ENCODE results near the gene SPATC1L. TPM values are rescaled to one million over a fixed set of nuclear protein-coding genes. Genes with fewer than 3 reads are reported as not detected.

Gene SPATC1L
- total RNA-seq, 1 donor from 2014 or later: 25.3 TPM

GRCh38 chr21:46124083-46124925 is 60.0 kb downstream of the SPATC1L start:
- TF ChIP-seq, protein P1, sequence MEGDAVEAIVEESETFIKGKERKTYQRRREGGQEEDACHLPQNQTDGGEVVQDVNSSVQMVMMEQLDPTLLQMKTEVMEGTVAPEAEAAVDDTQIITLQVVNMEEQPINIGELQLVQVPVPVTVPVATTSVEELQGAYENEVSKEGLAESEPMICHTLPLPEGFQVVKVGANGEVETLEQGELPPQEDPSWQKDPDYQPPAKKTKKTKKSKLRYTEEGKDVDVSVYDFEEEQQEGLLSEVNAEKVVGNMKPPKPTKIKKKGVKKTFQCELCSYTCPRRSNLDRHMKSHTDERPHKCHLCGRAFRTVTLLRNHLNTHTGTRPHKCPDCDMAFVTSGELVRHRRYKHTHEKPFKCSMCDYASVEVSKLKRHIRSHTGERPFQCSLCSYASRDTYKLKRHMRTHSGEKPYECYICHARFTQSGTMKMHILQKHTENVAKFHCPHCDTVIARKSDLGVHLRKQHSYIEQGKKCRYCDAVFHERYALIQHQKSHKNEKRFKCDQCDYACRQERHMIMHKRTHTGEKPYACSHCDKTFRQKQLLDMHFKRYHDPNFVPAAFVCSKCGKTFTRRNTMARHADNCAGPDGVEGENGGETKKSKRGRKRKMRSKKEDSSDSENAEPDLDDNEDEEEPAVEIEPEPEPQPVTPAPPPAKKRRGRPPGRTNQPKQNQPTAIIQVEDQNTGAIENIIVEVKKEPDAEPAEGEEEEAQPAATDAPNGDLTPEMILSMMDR (IDR thresholded peaks at IDR 0.05; ENCODE audit: unreplicated experiment): no peak
- H3K9me3 Mint-ChIP-seq (ENCODE audit: unreplicated experiment): no peaks in the 10 kb centered on the region
- H3K4me1 Mint-ChIP-seq (ENCODE audit: unreplicated experiment): no peaks in the 10 kb centered on the region
- DNase-seq (ENCODE audit: low spot score): peak; percentile 2
- H3K4me3 Mint-ChIP-seq (ENCODE audit: unreplicated experiment): no peak overlapping the region
- H3K27ac Mint-ChIP-seq (ENCODE audit: unreplicated experiment): no peak overlapping the region
- H3K27me3 Mint-ChIP-seq (ENCODE audit: unreplicated experiment): peaks cover 14% of the 10 kb centered on the region
- H3K36me3 Mint-ChIP-seq (ENCODE audit: low read depth, unreplicated experiment): peaks cover 25% of the 10 kb centered on the region

GRCh38 chr21:46122758-46123683 is 61.2 kb downstream of the SPATC1L start:
- DNase-seq (ENCODE audit: low spot score): no peak
- Mint-ChIP-seq H3K4me1 (ENCODE audit: unreplicated experiment) (no peaks in the 10 kb centered on the region), H3K27me3 (ENCODE audit: unreplicated experiment) (peaks cover 10% of the 10 kb centered on the region), H3K9me3 (ENCODE audit: unreplicated experiment) (no peaks in the 10 kb centered on the region), H3K4me3 (ENCODE audit: unreplicated experiment) (peak overlapping the region; percentile 59), H3K36me3 (ENCODE audit: low read depth, unreplicated experiment) (peaks cover 20% of the 10 kb centered on the region), H3K27ac (ENCODE audit: unreplicated experiment) (peak overlapping the region; percentile 57)
- TF ChIP-seq, protein P1 (IDR thresholded peaks at IDR 0.05; ENCODE audit: unreplicated experiment): no peak

DNA sequence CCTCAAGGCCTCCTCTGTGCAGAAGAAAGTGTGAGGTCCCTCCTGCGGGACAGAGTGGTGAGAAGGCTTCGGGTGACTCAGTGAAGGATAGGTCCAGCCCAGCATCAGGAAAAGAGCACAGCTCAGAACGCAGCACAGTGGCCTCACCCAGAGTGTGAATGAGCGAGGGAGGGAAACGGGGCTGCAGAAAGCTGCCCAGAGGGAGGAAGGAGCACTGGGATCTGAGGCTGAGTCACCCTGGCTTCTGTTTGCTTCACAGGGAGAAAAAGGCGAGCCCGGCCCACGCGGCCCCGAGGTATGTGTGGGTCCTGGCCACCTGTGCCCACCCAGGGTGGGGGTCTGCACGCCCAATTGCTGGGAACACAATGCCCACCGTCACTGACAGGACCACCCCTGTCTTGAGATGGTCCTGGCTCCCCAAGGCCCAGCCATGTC is 62.0 kb downstream of the SPATC1L start:
- Mint-ChIP-seq H3K9me3 (ENCODE audit: unreplicated experiment) (no peaks in the 10 kb centered on the region), H3K36me3 (ENCODE audit: low read depth, unreplicated experiment) (peaks cover 14% of the 10 kb centered on the region), H3K27ac (ENCODE audit: unreplicated experiment) (no peak overlapping the region), H3K27me3 (ENCODE audit: unreplicated experiment) (peaks cover 9% of the 10 kb centered on the region), H3K4me3 (ENCODE audit: unreplicated experiment) (no peak overlapping the region), H3K4me1 (ENCODE audit: unreplicated experiment) (no peaks in the 10 kb centered on the region)
- TF ChIP-seq, protein P1 (IDR thresholded peaks at IDR 0.05; ENCODE audit: unreplicated experiment): no peak
- no peak for DNase-seq (ENCODE audit: low spot score)

DNA sequence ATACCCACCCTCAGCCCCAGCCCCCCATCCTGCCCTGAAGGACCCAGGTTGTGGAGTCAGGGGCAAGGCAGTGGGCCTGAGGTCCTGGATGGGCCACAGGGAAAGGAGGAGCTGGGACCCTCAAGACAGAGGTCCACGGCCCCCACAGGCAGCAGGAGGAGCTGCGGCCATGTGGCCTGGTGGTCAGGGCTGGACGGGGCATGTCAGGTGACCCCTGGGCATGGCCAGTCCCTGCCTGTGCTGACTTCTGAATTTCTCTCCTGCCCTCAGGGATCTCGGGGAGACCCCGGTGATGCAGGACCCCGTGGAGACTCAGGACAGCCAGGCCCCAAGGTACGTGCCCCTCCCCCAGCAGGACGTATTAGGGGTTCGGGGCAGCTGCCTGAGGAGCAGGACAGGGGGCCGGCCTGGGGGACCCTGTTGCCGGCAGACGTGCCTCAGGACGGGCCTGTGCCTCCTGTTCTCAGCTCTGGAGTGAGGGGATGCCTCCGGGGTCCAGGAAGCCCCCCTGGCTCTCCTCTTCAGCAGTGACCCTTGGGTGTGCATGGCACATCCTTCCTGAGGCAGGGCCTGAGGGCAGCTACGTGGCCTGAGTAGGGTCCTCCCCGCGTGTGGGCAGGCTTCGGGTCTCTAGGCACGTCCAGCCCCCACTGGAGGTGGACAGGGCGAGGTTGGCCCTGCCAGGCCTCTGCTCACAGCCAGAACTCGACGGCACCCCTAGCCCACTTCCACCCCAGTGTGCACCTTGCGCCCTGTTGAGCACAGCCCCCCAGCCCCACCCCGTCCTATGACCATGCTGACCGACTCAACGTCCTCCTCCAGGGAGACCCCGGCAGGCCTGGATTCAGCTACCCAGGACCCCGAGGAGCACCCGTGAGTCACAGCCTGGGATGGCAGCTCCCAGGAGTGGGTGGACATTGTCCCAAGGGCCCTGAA is 62.7 kb downstream of the SPATC1L start:
- TF ChIP-seq, protein P1 (IDR thresholded peaks at IDR 0.05; ENCODE audit: unreplicated experiment): no peak
- peak; percentile 2 for DNase-seq (ENCODE audit: low spot score)
- Mint-ChIP-seq H3K4me3 (ENCODE audit: unreplicated experiment) (no peak overlapping the region), H3K36me3 (ENCODE audit: low read depth, unreplicated experiment) (peaks cover 18% of the 10 kb centered on the region), H3K27me3 (ENCODE audit: unreplicated experiment) (peaks cover 9% of the 10 kb centered on the region), H3K27ac (ENCODE audit: unreplicated experiment) (no peak overlapping the region), H3K9me3 (ENCODE audit: unreplicated experiment) (no peaks in the 10 kb centered on the region), H3K4me1 (ENCODE audit: unreplicated experiment) (no peaks in the 10 kb centered on the region)
